Effector CD8-positive, alpha-beta T cell (primary cell): Measurements from ENCODE around the gene SMIM5.

Source experiments
- DNase-seq: peaks from one replicate; lab custom pipeline; 2025; lab: John Stamatoyannopoulos, UW

Gene SMIM5

DNA sequence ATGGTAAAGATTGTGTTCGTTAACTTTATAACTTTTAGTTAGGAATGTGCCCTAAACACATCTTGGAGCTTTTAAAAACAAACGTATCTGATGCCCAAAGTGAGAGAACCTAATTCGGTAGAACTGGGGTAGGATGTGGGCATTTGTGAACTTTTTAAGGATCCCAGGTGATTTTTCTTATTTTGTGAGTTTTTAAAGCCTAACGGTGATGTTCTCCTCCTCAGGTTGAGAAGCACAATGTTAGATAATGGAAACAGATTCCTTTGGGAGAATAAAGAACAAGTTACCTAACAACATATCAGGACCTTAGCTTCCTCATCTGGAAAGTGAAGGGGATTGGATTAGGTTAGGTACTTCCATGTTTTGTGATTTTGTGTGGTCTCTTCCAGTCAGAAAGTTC is 34.6 kb downstream of the SMIM5 start:
- no peak for DNase-seq

GRCh38 chr17:75668489-75668888 is 35.3 kb downstream of the SMIM5 start:
- DNase-seq: no peak

- no peak for DNase-seq
Observed at GRCh38 chr17:75670868-75671267, 37.6 kb downstream of the SMIM5 start.

- no peak for DNase-seq
Observed at GRCh38 chr17:75672011-75672410, 38.8 kb downstream of the SMIM5 start.

DNA sequence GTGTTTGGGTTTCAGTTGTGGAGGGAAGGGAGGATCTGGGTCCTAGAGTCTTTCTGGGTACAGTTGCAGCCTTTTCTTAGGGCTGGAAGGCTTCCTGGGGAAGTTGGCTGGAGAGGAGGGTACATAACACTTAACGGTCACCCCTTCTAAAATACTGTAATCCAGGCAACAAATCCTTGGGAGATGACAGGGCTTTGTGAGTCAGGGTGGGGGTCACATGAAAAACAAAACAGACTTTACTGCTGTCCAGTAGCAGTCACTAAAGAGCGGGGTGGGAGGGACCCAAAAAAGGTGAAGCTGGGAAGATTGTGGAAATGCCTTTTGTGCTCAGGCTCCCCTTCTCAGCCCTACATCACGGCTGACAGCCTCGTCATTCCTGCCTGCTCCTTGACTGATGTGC is 40.3 kb downstream of the SMIM5 start:
- DNase-seq: no peak

DNA sequence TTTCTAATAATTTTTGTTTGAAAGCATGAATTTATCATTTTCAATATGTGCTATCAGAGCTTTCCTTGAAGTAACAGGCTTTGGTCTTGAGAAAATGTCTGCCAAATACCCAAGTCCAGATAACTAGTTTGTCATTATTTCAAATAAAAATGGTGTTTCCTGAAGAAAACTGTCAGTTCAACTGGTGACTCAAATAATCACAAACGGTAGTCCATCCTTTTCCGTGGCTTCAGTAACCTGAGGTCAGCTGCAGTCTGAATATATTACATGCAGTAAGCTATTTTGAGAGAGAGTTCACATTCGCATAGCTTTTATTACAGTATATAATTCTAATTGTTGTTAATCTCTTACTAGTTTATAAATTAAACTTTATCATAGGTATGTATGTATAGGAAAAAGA is 43.2 kb downstream of the SMIM5 start:
- DNase-seq: no peak

- no peak for DNase-seq
Observed at GRCh38 chr17:75679706-75680211, 46.5 kb downstream of the SMIM5 start.

- DNase-seq: no peak
Observed at GRCh38 chr17:75680431-75680830, 47.2 kb downstream of the SMIM5 start.

- DNase-seq: no peak
Observed at GRCh38 chr17:75681289-75681688, 48.1 kb downstream of the SMIM5 start.

DNA sequence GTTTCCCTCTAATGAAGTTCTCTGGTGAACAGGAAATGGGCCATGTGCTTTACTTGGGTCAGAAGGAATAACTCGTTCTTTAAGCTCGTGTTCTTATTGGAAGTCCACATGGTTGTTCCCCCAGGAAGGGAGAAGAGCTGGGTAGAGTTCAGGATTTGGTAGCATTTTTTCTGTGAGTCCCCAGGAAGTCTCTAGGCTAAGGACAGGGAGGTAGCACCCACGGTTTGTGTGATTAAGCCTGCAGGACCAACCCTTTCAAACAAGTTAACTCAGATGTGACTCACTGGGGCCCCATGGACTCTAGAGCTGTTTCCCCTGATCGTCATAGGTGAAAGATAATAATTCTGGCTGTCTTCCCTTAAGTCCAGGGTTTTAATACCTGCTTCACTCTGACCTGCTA is 50.3 kb downstream of the SMIM5 start:
- no peak for DNase-seq

- no peak for DNase-seq
Observed at GRCh38 chr17:75684249-75684648, 51.0 kb downstream of the SMIM5 start.

DNA sequence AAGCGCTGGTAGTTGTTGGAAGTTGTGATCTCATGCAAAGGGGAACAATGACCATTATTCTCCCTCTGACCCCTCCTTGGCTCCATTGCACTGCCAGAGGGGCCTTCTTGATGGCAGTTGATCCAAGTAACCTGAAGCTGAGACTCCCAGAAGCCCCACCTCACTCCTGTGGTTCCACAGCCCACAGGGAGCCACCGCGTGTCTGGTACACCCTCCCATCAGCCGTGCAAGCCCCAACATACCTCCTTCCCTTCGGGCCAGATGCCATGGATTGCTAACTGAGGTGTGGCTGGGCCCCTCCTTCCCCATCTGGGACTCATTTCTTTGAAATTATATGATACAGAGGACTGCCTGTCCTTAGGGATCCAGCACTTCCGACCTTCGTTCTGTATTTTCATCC is 51.7 kb downstream of the SMIM5 start:
- DNase-seq: no peak

- DNase-seq: no peak
Observed at GRCh38 chr17:75685499-75685898, 52.3 kb downstream of the SMIM5 start.

- no peak for DNase-seq
Observed at GRCh38 chr17:75688209-75688825, 55.1 kb downstream of the SMIM5 start.

DNA sequence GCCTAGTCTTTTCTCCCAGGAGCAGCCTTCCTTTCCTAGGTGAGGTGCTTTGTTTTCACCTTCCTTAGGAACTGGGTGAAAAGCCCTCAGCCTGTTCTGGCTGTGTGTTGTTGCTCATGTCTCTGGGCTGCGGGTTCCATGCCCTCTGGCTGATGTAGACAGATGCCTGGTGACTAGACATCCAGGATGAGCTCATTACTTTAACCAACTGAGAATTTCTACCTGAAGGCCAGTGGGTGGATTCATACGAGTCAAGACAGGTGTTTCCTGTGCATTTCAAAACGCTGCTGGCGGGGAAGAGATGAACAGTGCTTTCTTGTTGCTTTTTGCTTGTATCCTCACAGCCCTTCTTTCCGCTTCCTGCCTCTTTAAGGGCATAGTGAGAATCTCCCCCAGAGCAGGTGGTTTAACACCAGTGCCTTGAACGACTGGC is 56.2 kb downstream of the SMIM5 start:
- DNase-seq: no peak
